Muscle layer of colon (tissue), 2 donors: ENCODE measurements around the gene RGL1.

ENCODE experiments used
- H3K27ac ChIP-seq: one replicate; pipeline ENCODE4 v1.7.0; 2013; ENCODE audit warnings: low read depth, mild to moderate bottlenecking, low read length, moderate library complexity
- H3K27me3 ChIP-seq, 2 donors: one replicate each; pipeline ENCODE4 v1.7.0; 2013; ENCODE audit warnings: low read length in 2 of 2, mild to moderate bottlenecking in 2 of 2; ENCODE audit not compliant: insufficient read depth in 2 of 2, control insufficient read depth in 1 of 2
- H3K36me3 ChIP-seq: one replicate; pipeline ENCODE4 v1.7.0; 2013; ENCODE audit warnings: mild to moderate bottlenecking, low read length; ENCODE audit not compliant: insufficient read depth
- H3K4me1 ChIP-seq: one replicate; pipeline ENCODE4 v1.7.0; 2013; ENCODE audit warnings: mild to moderate bottlenecking, low read length; ENCODE audit not compliant: insufficient read depth
- H3K4me3 ChIP-seq, 2 donors: one replicate each; pipeline ENCODE4 v1.7.0; 2013; ENCODE audit warnings: low read length in 2 of 2, low read depth in 1 of 2, mild to moderate bottlenecking in 1 of 2, moderate library complexity in 1 of 2
- H3K9ac ChIP-seq: one replicate; pipeline ENCODE4 v1.7.0; 2013; ENCODE audit warnings: low read length
- H3K9me3 ChIP-seq: one replicate; pipeline ENCODE4 v1.7.0; 2013; ENCODE audit warnings: mild to moderate bottlenecking, low read length
- donor health status: abdominal sarcoma.
- donor health status: Adenocarcinoma of cecum.

RGL1 gene

GRCh38 chr1:183883623-183884022 lies 78.7 kb downstream of the RGL1 start:
- no peak overlapping the region for H3K9ac ChIP-seq
- H3K4me1 ChIP-seq = peaks cover 45% of the 10 kb centered on the region
- H3K4me3 ChIP-seq = no peak overlapping the region
- no peak overlapping the region for H3K27ac ChIP-seq
- H3K27me3 ChIP-seq = no peaks in the 10 kb centered on the region
- H3K9me3 ChIP-seq = no peaks in the 10 kb centered on the region
- H3K36me3 ChIP-seq = peaks cover 20% of the 10 kb centered on the region

DNA sequence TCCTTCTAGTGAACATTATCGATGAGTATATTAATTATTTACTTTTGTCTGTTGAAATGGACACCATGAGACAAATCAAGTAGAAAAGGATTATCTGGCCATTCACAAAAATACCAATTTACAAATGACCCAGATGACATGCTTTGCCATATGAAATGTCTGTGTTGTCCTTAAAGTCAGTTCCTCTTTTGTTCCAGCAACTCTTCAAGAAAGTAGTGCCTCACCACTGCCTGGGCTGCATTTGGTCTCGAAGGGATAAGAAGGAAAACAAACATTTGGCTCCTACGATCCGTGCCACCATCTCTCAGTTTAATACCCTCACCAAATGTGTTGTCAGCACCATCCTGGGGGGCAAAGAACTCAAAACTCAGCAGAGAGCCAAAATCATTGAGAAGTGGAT lies 79.6 kb downstream of the RGL1 start:
- no peak overlapping the region for H3K4me3 ChIP-seq
- H3K36me3 ChIP-seq = peaks cover 22% of the 10 kb centered on the region
- no peaks in the 10 kb centered on the region for H3K9me3 ChIP-seq
- H3K27me3 ChIP-seq = no peaks in the 10 kb centered on the region
- H3K27ac ChIP-seq = no peak overlapping the region
- H3K4me1 ChIP-seq = peaks cover 49% of the 10 kb centered on the region
- H3K9ac ChIP-seq = no peak overlapping the region

- H3K9me3 ChIP-seq = no peaks in the 10 kb centered on the region
- H3K36me3 ChIP-seq = peaks cover 22% of the 10 kb centered on the region
- peaks cover 44% of the 10 kb centered on the region for H3K4me1 ChIP-seq
- H3K9ac ChIP-seq = no peak overlapping the region
- no peak overlapping the region for H3K27ac ChIP-seq
- no peaks in the 10 kb centered on the region for H3K27me3 ChIP-seq
- no peak overlapping the region for H3K4me3 ChIP-seq
Measured at GRCh38 chr1:183885142-183885735, 80.3 kb downstream of the RGL1 start.

DNA sequence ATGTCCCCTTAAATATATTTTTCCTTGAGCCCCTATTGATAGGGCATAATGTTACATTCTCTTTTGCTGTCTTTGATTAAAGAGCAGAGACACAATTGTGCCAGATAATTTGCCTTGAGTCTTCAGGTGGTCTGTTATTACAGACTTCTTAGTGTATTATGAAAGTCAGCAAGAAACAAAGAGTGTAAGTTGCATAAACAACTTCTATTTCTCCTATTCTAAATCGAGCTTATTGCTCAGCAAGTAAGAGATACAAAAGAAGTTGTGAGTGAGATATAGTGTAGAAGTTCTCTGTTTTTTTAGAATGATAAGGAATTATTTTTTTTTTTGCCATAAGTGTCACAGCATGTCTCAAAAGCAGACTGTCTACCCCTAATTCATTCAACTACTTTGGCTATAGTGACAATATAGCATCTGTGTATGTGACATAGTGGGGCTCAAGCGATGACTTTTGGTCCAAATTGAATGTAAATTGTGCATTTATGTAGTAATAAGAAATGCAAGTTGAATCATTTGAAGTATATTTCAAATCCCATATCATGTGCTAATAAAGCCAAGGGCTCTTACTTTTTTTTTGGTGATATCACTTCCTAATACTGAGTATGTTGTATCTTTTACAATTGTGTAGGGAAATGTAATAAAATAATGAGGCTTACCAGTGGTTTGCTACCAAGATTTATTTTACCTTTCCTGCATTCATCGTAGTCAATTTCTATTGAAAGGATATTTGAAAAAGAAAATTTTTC lies 81.3 kb downstream of the RGL1 start:
- H3K9me3 ChIP-seq = no peaks in the 10 kb centered on the region
- no peaks in the 10 kb centered on the region for H3K27me3 ChIP-seq
- H3K4me3 ChIP-seq = no peak overlapping the region
- peaks cover 22% of the 10 kb centered on the region for H3K36me3 ChIP-seq
- no peak overlapping the region for H3K27ac ChIP-seq
- no peak overlapping the region for H3K9ac ChIP-seq
- peaks cover 38% of the 10 kb centered on the region for H3K4me1 ChIP-seq

DNA sequence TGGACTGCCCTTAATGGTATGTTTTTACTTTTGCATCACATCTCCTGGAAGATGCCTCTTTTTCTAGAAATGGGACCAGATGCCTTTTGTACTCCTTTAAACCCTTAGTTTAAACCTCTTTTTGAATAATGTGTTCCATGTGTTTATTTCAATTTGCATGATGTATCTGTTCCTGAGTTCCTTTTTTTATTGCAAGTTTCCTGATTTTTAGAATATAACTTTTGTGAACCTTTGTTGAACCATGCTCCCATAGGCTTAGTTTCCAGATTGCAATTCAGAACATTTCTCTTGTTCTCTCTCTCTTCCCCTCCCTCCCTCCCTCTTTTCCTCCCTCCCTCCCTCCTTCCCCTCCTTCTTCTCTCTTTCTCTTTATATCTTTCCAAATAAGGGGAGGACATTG lies 81.9 kb downstream of the RGL1 start:
- H3K9ac ChIP-seq = no peak overlapping the region
- H3K4me3 ChIP-seq = no peak overlapping the region
- peaks cover 32% of the 10 kb centered on the region for H3K4me1 ChIP-seq
- H3K9me3 ChIP-seq = no peaks in the 10 kb centered on the region
- peak overlapping the region; percentile 23 for H3K27ac ChIP-seq
- peaks cover 22% of the 10 kb centered on the region for H3K36me3 ChIP-seq
- H3K27me3 ChIP-seq = no peaks in the 10 kb centered on the region

GRCh38 chr1:183887826-183888819 lies 83.2 kb downstream of the RGL1 start:
- Histone ChIP-seq H3K4me1 (peaks cover 23% of the 10 kb centered on the region), H3K4me3 (no peak overlapping the region), H3K36me3 (peaks cover 27% of the 10 kb centered on the region), H3K27me3 (no peaks in the 10 kb centered on the region), H3K9ac (no peak overlapping the region), H3K9me3 (no peaks in the 10 kb centered on the region), H3K27ac (no peak overlapping the region)

DNA sequence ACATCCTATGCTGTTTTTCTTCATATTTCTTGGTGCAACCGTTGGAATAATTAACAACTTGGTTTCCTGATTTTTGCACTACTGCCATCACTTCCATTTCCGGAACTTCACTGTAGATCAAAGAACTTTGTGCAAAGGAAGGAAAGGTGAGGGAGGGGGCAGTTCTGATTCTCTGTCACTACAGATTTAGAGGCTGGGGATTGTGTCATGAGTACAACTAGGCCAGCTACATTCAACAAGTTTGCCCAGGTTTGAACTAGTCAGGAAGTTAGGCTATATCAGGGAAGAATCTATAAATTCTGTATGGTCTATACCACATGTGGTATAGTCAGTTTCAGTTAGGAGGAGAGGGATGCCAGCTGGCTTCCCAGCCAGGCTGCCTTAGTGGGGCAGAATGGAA lies 84.2 kb downstream of the RGL1 start:
- Histone ChIP-seq H3K4me1 (peaks cover 29% of the 10 kb centered on the region), H3K9ac (no peak overlapping the region), H3K36me3 (peaks cover 32% of the 10 kb centered on the region), H3K4me3 (no peak overlapping the region), H3K27ac (no peak overlapping the region), H3K9me3 (no peaks in the 10 kb centered on the region), H3K27me3 (no peaks in the 10 kb centered on the region)

GRCh38 chr1:183891158-183891856 lies 86.4 kb downstream of the RGL1 start:
- Histone ChIP-seq H3K36me3 (peaks cover 31% of the 10 kb centered on the region), H3K27ac (no peak overlapping the region)

DNA sequence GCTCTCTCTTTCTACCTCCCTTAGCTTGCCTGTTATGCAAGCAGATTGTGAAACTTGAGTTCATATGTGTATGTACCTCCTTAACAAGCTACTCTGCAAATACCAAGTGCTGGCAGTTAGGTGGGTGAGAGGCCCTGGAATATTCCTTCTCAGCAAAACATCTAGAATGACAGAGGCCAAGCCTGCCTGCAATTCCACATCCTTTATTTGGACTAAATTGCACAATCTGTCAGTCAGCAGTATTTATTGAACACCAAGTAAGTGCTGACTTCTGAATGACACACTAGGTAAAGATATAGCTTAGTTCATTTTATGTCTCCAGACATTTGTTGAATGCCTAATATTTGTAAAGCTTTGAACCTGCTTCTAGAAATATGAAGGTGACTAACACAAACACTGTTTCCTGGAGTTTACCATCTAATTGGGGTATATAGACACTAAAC lies 87.5 kb downstream of the RGL1 start:
- Histone ChIP-seq H3K4me1 (peaks cover 20% of the 10 kb centered on the region), H3K9ac (no peak overlapping the region), H3K27me3 (no peaks in the 10 kb centered on the region), H3K27ac (no peak overlapping the region), H3K36me3 (peaks cover 35% of the 10 kb centered on the region), H3K4me3 (no peak overlapping the region), H3K9me3 (no peaks in the 10 kb centered on the region)

More at GRCh38 chr1:183891158-183891856, 86.4 kb downstream of the RGL1 start:
- H3K9ac ChIP-seq = no peak overlapping the region
- H3K4me3 ChIP-seq = no peak overlapping the region
- no peaks in the 10 kb centered on the region for H3K27me3 ChIP-seq
- no peaks in the 10 kb centered on the region for H3K9me3 ChIP-seq
- peaks cover 28% of the 10 kb centered on the region for H3K4me1 ChIP-seq

DNA sequence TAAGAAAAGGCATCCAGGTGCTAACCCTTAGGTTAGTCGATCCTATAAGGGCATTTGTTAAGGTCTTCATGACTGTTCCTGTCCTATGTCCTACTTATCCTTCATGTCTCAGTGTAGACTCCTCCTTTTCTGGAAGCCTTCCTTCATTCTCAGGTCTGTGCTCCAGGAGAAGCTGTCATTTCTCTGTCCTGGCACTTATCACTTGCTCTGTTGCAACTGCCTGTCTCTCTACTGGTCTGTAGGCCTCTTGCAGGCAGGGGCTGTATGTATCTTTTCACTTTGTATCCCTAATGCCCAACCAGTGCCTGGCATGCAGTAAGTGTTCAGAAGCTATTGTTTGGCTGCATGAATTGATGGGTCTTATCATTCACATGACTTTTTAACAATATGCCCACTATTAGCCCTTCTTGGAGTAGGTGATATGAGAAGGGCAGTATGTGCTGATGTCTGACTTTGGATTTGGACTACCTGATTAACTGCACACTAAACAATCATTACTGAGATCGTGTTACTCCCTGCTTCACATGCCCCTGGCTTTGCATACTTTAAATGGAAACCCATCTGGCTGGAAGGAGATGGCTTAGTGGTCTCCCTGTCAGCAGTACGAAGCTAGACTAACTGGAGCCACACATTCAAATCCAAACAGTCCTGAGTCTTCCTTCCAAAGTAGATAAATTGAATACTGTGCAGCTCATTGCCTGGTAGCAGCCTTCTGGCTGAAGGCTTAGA lies 88.8 kb downstream of the RGL1 start:
- Histone ChIP-seq H3K4me3 (no peak overlapping the region), H3K36me3 (peaks cover 46% of the 10 kb centered on the region), H3K27me3 (no peaks in the 10 kb centered on the region), H3K9ac (no peak overlapping the region), H3K4me1 (peaks cover 17% of the 10 kb centered on the region), H3K9me3 (no peaks in the 10 kb centered on the region), H3K27ac (no peak overlapping the region)
